Left renal cortex interstitium (tissue), 4 donors: ENCODE data around the gene VARS1. TPM values are rescaled to one million over a fixed set of nuclear protein-coding genes. Genes with fewer than 3 reads are reported as not detected.
"Not testable (repeated sequence)": the region's sequence is repeated elsewhere in the genome, so short reads cannot be mapped to it uniquely, and the experiment has no call there.

Source experiments
- DNase-seq, 4 donors: peaks; one replicate each; pipeline ENCODE4 v3.0.0-alpha.2; 2013; ENCODE audit warnings: low read depth in 4 of 4, low spot score in 2 of 4, missing footprints in 1 of 4
- polyA plus RNA-seq, 4 donors: library from polyadenylated mRNA; unstranded; fragments of 120-200 nt; gene quantifications; one replicate each; pipeline ENCODE4 v1.2.1, GENCODE V29; 2013; ENCODE audit not compliant: insufficient read length in 4 of 4

The VARS1 gene
- polyA plus RNA-seq, 4 donors, result 51.9 to 64.8 (median 55.2) TPM

- no peak for DNase-seq
Observed at GRCh38 chr6:31794866-31795615, 511 bp downstream of the VARS1 start.

GRCh38 chr6:31794294-31794865, 1.2 kb downstream of the VARS1 start:
- no peak for DNase-seq

GRCh38 chr6:31793927-31794245, 1.7 kb downstream of the VARS1 start:
- not testable (repeated sequence) for DNase-seq

- no peak for DNase-seq
Observed at GRCh38 chr6:31792761-31793171, 2.8 kb downstream of the VARS1 start.

- DNase-seq, result no peak
Observed at GRCh38 chr6:31792090-31792374, 3.5 kb downstream of the VARS1 start.

GRCh38 chr6:31791324-31792089, 4.0 kb downstream of the VARS1 start:
- DNase-seq, result peak in 1 of 4 donors; percentile 53

- DNase-seq, result no peak
Observed at GRCh38 chr6:31785475-31785874, 10.1 kb downstream of the VARS1 start.

- no peak for DNase-seq
Observed at GRCh38 chr6:31784098-31784925, 11.2 kb downstream of the VARS1 start.

GRCh38 chr6:31782126-31782855, 13.3 kb downstream of the VARS1 start:
- no peak for DNase-seq

GRCh38 chr6:31781244-31782125, 14.1 kb downstream of the VARS1 start:
- DNase-seq, result no peak

- no peak for DNase-seq
Observed at GRCh38 chr6:31780507-31781243, 14.9 kb downstream of the VARS1 start.

GRCh38 chr6:31779908-31780307, 15.6 kb downstream of the VARS1 start:
- DNase-seq, result no peak

GRCh38 chr6:31778999-31779885, 16.3 kb downstream of the VARS1 start:
- no peak for DNase-seq

- no peak for DNase-seq
Observed at GRCh38 chr6:31778193-31778592, 17.4 kb downstream of the VARS1 start.

- no peak for DNase-seq
Observed at GRCh38 chr6:31777667-31778050, 17.9 kb downstream of the VARS1 start.

GRCh38 chr6:31776989-31777666, 18.4 kb downstream of the VARS1 start, which contains the start of gene VWA7:
TSS of gene VWA7 (minus strand) at chr6:31777328. CDS start at chr6:31776779, 549 bp downstream.
- DNase-seq, result peak in 2 of 4 donors; percentile 66 to 75

GRCh38 chr6:31776485-31776988, 19.0 kb downstream of the VARS1 start:
- DNase-seq, result no peak
